Gastrocnemius medialis (tissue), 4 donors: ENCODE measurements around the gene ELOVL7. TPM values are rescaled to one million over a fixed set of nuclear protein-coding genes. Genes with fewer than 3 reads are reported as not detected.
"Not testable (repeated sequence)": the region's sequence is repeated elsewhere in the genome, so short reads cannot be mapped to it uniquely, and the experiment has no call there.

Source experiments
- ATAC-seq, 2 donors: fragments of 150-250 bp; one replicate each; pipeline ENCODE4 v1.9.1; 2016
- DNase-seq, 2 donors: peaks; one replicate each; pipeline ENCODE4 v3.0.0-alpha.2; 2019
- H3K27ac ChIP-seq, 4 donors: fragments of 200-600 bp; sonication (generic); 1 replicate in 1 of 4; 2 replicates in 3 of 4; pipeline ENCODE4 v1.5.1; 2016 to 2018; ENCODE audit warnings: mild to moderate bottlenecking in 2 of 4, moderate library complexity in 1 of 4
- H3K27me3 ChIP-seq, 3 donors: fragments of 200-600 bp; sonication (generic) in 2 of 3; 1 replicate in 1 of 3; 2 replicates in 2 of 3; pipeline versions ENCODE4 v1.5.1 to v1.6.0; 2016 to 2019; ENCODE audit warnings: mild to moderate bottlenecking in 1 of 3, moderate library complexity in 1 of 3
- H3K36me3 ChIP-seq, 2 donors: fragments of 200-600 bp; sonication (generic) in 1 of 2; one replicate each; pipeline ENCODE4 v1.5.1; 2017 to 2018
- H3K4me1 ChIP-seq, 2 donors: fragments of 200-600 bp; sonication (generic) in 1 of 2; one replicate each; pipeline ENCODE4 v1.5.1; 2016 to 2017; ENCODE audit warnings: mild to moderate bottlenecking in 2 of 2
- H3K4me3 ChIP-seq, 4 donors: fragments of 200-600 bp; sonication (generic) in 3 of 4; 1 replicate in 1 of 4; 2 replicates in 3 of 4; pipeline ENCODE4 v1.5.1; 2016 to 2019; ENCODE audit warnings: mild to moderate bottlenecking in 2 of 4
- H3K9me3 ChIP-seq, 3 donors: fragments of 200-600 bp; sonication (generic) in 2 of 3; 1 replicate in 1 of 3; 2 replicates in 2 of 3; pipeline ENCODE4 v1.5.1; 2016 to 2019
- POLR2A ChIP-seq, 2 donors: fragments of 450-650 bp; IDR thresholded peaks; one replicate each; pipeline ENCODE4 v1.6.1; 2017; ENCODE audit warnings: antibody characterized with exemption in 2 of 2, mild to moderate bottlenecking in 2 of 2, moderate library complexity in 2 of 2
- in situ Hi-C, 4 donors: fragments of 200-750 bp; cut with MboI; loops; one replicate each; pipeline versions ENCODE4 v1.15.0 to v1.8.0; 2017; ENCODE audit warnings: low sequenced_read_pairs in 4 of 4
- intact Hi-C: fragments of 100-400 bp; cut with DNase I; formaldehyde crosslinking; loops from one replicate; pipeline ENCODE4 v1.15.1; 2023; ENCODE audit warnings: low total_unique reads
- total RNA-seq, 4 donors: library from RNA; depleted of rRNA; stranded (reverse); fragments of >200 nt; gene quantifications; one replicate each; pipeline versions ENCODE4 v1.1.0 to v1.2.3, GENCODE V29; 2016
- TF ChIP-seq, protein P1 (sequence below), 5 experiments: fragments of 450-650 bp in 3 of 5; fragments of 200-600 bp in 2 of 5; sonication (generic) in 2 of 5; IDR thresholded peaks in 4 of 5; conservative IDR thresholded peaks in 1 of 5; 1 replicate in 4 of 5; 2 replicates in 1 of 5; pipeline ENCODE4 v1.5.1; 2016 to 2019; ENCODE audit warnings: antibody characterized with exemption in 5 of 5, mild to moderate bottlenecking in 3 of 5, moderate library complexity in 3 of 5

ELOVL7 gene
- total RNA-seq, 4 donors from 2014 or later, result 0.53 to 1.0 (median 0.83) TPM

DNA sequence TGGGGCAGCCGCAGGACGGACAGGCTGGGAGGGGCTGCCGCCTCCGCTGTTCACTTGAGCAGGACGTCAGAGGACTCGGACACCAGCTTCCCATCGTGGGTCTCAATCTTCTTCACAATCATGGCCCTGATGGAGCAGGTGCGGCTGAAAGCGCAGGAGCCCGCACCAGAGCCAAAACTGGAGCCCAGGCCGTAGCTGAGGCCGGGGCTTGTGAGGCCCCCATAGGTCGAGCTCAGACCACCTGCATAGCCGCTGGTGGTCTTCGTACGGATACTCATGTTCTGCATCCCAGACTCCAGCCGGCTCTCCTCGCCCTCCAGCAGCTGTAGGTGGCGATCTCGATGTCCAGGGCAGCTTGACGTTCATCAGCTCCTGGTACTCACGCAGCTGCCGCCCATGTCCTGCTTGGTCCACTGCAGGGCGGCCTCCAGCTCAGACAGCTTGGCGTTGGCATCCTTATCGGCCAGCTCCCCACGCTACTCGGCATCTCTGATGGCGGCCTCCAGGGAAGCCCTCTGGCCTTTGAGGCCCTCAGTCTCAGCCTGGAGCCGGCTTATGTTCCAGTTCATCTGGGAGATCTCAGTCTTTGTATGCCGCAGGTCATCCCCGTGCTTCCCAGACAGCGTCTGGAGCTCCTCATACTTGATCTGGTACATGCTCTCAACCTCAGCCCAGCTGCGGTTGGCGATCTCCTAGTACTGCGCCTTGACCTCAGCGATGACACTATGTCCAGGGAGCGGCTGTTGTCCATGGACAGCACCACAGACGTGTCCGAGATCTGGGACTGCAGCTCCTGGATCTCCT is 100.4 kb downstream of the ELOVL7 start:
- no peak for ATAC-seq
- H3K9me3 ChIP-seq, result no peaks in the 10 kb centered on the region
- intact Hi-C loops (no loop called here), in situ Hi-C loops (no loop called here)
- H3K27ac ChIP-seq, result no peak overlapping the region
- H3K4me1 ChIP-seq, result no peaks in the 10 kb centered on the region
- no peak for DNase-seq
- H3K36me3 ChIP-seq, result no peaks in the 10 kb centered on the region
- H3K4me3 ChIP-seq, result no peak overlapping the region
- TF ChIP-seq, protein P1, sequence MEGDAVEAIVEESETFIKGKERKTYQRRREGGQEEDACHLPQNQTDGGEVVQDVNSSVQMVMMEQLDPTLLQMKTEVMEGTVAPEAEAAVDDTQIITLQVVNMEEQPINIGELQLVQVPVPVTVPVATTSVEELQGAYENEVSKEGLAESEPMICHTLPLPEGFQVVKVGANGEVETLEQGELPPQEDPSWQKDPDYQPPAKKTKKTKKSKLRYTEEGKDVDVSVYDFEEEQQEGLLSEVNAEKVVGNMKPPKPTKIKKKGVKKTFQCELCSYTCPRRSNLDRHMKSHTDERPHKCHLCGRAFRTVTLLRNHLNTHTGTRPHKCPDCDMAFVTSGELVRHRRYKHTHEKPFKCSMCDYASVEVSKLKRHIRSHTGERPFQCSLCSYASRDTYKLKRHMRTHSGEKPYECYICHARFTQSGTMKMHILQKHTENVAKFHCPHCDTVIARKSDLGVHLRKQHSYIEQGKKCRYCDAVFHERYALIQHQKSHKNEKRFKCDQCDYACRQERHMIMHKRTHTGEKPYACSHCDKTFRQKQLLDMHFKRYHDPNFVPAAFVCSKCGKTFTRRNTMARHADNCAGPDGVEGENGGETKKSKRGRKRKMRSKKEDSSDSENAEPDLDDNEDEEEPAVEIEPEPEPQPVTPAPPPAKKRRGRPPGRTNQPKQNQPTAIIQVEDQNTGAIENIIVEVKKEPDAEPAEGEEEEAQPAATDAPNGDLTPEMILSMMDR (IDR thresholded peaks at IDR 0.05 in 4 of 5, conservative IDR thresholded peaks at IDR 0.05 in 1 of 5), result no peak
- no peak for TF ChIP-seq POLR2A (IDR thresholded peaks at IDR 0.05)
- H3K27me3 ChIP-seq, result no peaks in the 10 kb centered on the region

DNA sequence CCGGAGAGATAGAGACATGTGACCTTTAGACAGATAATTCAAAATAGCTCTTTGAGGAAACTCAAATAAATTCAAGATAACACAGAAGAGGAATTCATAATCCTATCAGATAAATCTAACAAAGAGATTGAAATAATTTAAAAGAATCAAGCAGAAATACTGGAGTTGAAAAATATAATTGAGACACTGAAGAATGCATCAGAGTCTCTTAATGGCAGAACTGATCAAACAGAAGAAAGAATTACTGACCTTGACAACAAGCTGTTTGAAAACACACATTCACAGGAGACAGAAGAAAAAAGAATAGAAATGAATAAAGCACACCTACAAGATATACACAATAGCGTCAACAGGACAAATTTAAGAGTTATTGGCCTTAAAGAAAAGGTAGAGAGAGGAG is 103.7 kb downstream of the ELOVL7 start:
- TF ChIP-seq POLR2A (IDR thresholded peaks at IDR 0.05), result no peak
- TF ChIP-seq, protein P1 (IDR thresholded peaks at IDR 0.05 in 4 of 5, conservative IDR thresholded peaks at IDR 0.05 in 1 of 5), result no peak
- Histone ChIP-seq H3K27me3 (no peaks in the 10 kb centered on the region), H3K4me3 (no peak overlapping the region), H3K27ac (no peak overlapping the region), H3K36me3 (no peaks in the 10 kb centered on the region), H3K4me1 (no peaks in the 10 kb centered on the region), H3K9me3 (no peaks in the 10 kb centered on the region)
- in situ Hi-C loops, result no loop called here
- ATAC-seq (no peak), DNase-seq (no peak)
- intact Hi-C loops, result no loop called here

DNA sequence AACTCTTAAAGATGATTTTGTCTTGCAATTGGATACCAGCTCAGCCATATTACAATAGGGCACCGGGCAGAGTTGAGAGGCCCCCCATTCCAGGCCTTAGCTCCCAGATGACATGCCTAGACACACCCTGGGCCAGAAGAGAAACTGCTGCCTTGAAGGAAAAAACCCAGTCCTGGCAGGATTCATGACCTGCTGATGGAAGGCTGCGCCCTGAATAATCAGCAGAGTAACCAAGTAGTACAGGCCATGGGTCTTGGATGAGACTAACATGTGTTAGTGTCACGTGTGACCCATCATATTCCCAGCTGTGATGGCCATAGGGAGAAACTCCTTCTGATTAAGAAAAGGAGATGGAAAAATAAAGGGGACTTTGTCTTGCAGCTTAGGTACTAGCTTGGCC is 105.1 kb downstream of the ELOVL7 start:
- DNase-seq, result no peak
- Histone ChIP-seq H3K27me3 (no peaks in the 10 kb centered on the region), H3K9me3 (no peaks in the 10 kb centered on the region), H3K4me1 (no peaks in the 10 kb centered on the region), H3K4me3 (no peak overlapping the region), H3K27ac (no peak overlapping the region), H3K36me3 (no peaks in the 10 kb centered on the region)
- TF ChIP-seq, protein P1 (IDR thresholded peaks at IDR 0.05 in 4 of 5, conservative IDR thresholded peaks at IDR 0.05 in 1 of 5), result no peak
- no peak for TF ChIP-seq POLR2A (IDR thresholded peaks at IDR 0.05)
- intact Hi-C loops, result no loop called here
- in situ Hi-C loops, result no loop called here
- ATAC-seq, result no peak

DNA sequence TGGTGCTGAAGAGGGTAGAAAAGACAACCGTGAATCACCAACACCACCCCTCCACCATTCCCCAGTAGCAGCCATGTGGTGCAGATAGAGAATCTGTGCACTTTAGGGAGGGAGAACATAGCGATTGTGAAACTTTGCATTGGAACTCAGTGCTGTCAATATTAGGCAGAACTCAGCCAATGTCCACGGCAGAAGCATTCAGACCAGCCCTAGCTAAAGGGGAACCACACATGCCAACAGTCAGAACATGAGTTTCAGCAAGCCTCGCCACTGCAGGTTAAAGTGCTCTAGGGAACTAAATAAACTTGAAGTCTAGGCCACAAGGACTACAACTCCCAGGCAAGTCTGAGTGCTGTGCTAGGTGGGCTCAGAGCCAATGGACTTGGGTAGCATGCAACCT is 105.6 kb downstream of the ELOVL7 start:
- H3K9me3 ChIP-seq, result no peaks in the 10 kb centered on the region
- intact Hi-C loops (no loop called here), in situ Hi-C loops (no loop called here)
- H3K4me1 ChIP-seq, result no peaks in the 10 kb centered on the region
- H3K27me3 ChIP-seq, result no peaks in the 10 kb centered on the region
- no peaks in the 10 kb centered on the region for H3K36me3 ChIP-seq
- no peak overlapping the region for H3K27ac ChIP-seq
- H3K4me3 ChIP-seq, result no peak overlapping the region
- TF ChIP-seq POLR2A (IDR thresholded peaks at IDR 0.05), result no peak
- TF ChIP-seq, protein P1 (IDR thresholded peaks at IDR 0.05 in 4 of 5, conservative IDR thresholded peaks at IDR 0.05 in 1 of 5), result no peak
- DNase-seq (no peak), ATAC-seq (no peak)

DNA sequence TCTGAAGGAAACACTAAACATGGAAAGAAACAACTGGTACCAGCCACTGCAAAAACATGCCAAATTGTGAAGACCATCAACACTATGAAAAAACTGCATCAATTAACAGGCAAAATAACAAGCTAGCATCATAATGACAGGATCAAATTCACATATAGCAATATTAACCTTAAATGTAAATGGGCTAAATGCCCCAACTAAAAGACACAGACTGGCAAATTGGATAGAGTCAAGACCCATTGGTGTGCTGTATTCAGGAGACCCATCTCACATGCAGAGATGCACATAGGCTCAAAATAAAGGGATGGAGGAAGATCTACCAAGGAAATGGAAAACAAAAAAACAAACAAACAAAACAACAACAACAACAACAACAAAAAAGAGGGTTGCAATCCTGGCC is 113.2 kb downstream of the ELOVL7 start:
- ATAC-seq, intact Hi-C loops, H3K4me3 ChIP-seq, H3K27ac ChIP-seq, DNase-seq, H3K9me3 ChIP-seq, in situ Hi-C loops, H3K36me3 ChIP-seq, H3K4me1 ChIP-seq, H3K27me3 ChIP-seq: not testable (repeated sequence)
